Endothelial cell of umbilical vein (primary cell): ENCODE data around the gene FNBP1L. TPM values are rescaled to one million over a fixed set of nuclear protein-coding genes. Genes with fewer than 3 reads are reported as not detected.

Experiments
- BruUV-seq: library from RNA; stranded (reverse); fragments of 400-500 nt; replicated peaks from 2 replicates; lab custom pipeline; 2021; lab: Mats Ljungman, UMichigan
- CTCF ChIA-PET: fragments of 300-600, 350-600 bp; sonication (Branson Sonifier 250); formaldehyde crosslinking; loops from one replicate; lab custom pipeline; 2021; ENCODE audit warnings: antibody characterized with exemption, inconsistent platforms; lab: Charles Lee
- POLR2A ChIA-PET: fragments of 300-600, 350-600 bp; sonication (Branson Sonifier 250); formaldehyde crosslinking; loops from one replicate; lab custom pipeline; 2021; ENCODE audit warnings: antibody characterized with exemption, inconsistent platforms; lab: Charles Lee
- DNase-seq: peaks from one replicate; pipeline ENCODE4 v3.0.0-alpha.2; 2011; ENCODE audit warnings: low read depth, low spot score
- FAIRE-seq: peaks from 2 replicates; lab custom pipeline; 2011; peaks lifted over from hg19 to GRCh38; lab: Jason Lieb, UNC
- H2AFZ ChIP-seq: 2 replicates; pipeline ENCODE4 v1.6.0; 2012; ENCODE audit warnings: low read depth, low read length, control low read depth, inconsistent platforms
- H3K27ac ChIP-seq: 2 replicates; pipeline ENCODE4 v1.5.1; 2011; ENCODE audit warnings: low read depth, mild to moderate bottlenecking, control low read depth, low read length, moderate library complexity; ENCODE audit not compliant: insufficient read depth
- H3K27me3 ChIP-seq, 2 experiments: 2 replicates each; pipeline versions ENCODE4 v1.6.0 to v1.6.1; 2011; ENCODE audit warnings: low read length in 2 of 2, mixed read lengths in 1 of 2; ENCODE audit not compliant: control insufficient read depth in 2 of 2, insufficient read depth in 2 of 2
- H3K36me3 ChIP-seq, 2 experiments: 2 replicates in 1 of 2; 3 replicates in 1 of 2; pipeline ENCODE4 v1.5.1; 2011; ENCODE audit warnings: low read length in 2 of 2, mild to moderate bottlenecking in 1 of 2, moderate library complexity in 1 of 2; ENCODE audit not compliant: control insufficient read depth in 2 of 2, insufficient read depth in 2 of 2; ENCODE audit errors: extremely low read depth in 1 of 2
- H3K4me1 ChIP-seq: 3 replicates; pipeline ENCODE4 v1.5.1; 2011; ENCODE audit warnings: mild to moderate bottlenecking, low read length; ENCODE audit not compliant: control insufficient read depth, insufficient read depth; ENCODE audit errors: extremely low read depth
- H3K4me2 ChIP-seq: 2 replicates; pipeline ENCODE4 v1.6.1; 2011; ENCODE audit warnings: low read length, control low read depth, mixed read lengths; ENCODE audit not compliant: insufficient read depth
- H3K4me3 ChIP-seq, 3 experiments: fragments of 200-600 bp in 1 of 3; sonication (generic), shearing (Covaris generic) in 1 of 3; replicated peaks in 1 of 3; 2 replicates each; pipeline ENCODE4 v1.5.1; 2011 to 2016; ENCODE audit warnings: control low read depth in 3 of 3, low read length in 3 of 3, mild to moderate bottlenecking in 2 of 3, inconsistent platforms in 1 of 3, low read depth in 1 of 3, moderate library complexity in 1 of 3; ENCODE audit not compliant: insufficient read depth in 1 of 3
- H3K79me2 ChIP-seq: 2 replicates; pipeline ENCODE4 v1.6.0; 2012; ENCODE audit warnings: low read length, inconsistent platforms; ENCODE audit not compliant: control insufficient read depth, insufficient read depth
- H3K9ac ChIP-seq: replicated peaks from 2 replicates; pipeline ENCODE3; 2011; ENCODE audit warnings: low read length, control low read depth; ENCODE audit not compliant: insufficient read depth; ENCODE audit errors: extremely low read depth
- H3K9me1 ChIP-seq: replicated peaks from 3 replicates; pipeline ENCODE4 v1.6.0; 2011; ENCODE audit warnings: mild to moderate bottlenecking, low read length; ENCODE audit not compliant: control insufficient read depth, insufficient read depth; ENCODE audit errors: extremely low read depth
- H3K9me3 ChIP-seq: replicated peaks from 2 replicates; pipeline ENCODE4 v1.5.1; 2012; ENCODE audit warnings: low read length, inconsistent platforms; ENCODE audit not compliant: control insufficient read depth, insufficient read depth
- H4K20me1 ChIP-seq: replicated peaks from 2 replicates; pipeline ENCODE3; 2011; ENCODE audit warnings: mild to moderate bottlenecking, low read length; ENCODE audit not compliant: control insufficient read depth, insufficient read depth; ENCODE audit errors: extremely low read depth
- EZH2 ChIP-seq: IDR thresholded peaks from 2 replicates; pipeline ENCODE4 v1.6.1; 2012; ENCODE audit warnings: borderline replicate concordance, low read depth, mild to moderate bottlenecking, moderate library complexity, low read length, inconsistent platforms; ENCODE audit not compliant: severe bottlenecking
- FOS ChIP-seq: IDR thresholded peaks from 2 replicates; pipeline ENCODE4 v1.6.1; 2011; ENCODE audit warnings: mild to moderate bottlenecking, low read length, moderate library complexity, borderline replicate concordance; ENCODE audit not compliant: insufficient read depth
- GATA2 ChIP-seq: IDR thresholded peaks from 2 replicates; pipeline ENCODE4 v1.7.0; 2011; ENCODE audit warnings: low read depth, mild to moderate bottlenecking, moderate library complexity, mixed read lengths, low read length; ENCODE audit not compliant: insufficient read length, insufficient read depth
- JUN ChIP-seq: IDR thresholded peaks from 2 replicates; pipeline ENCODE4 v1.6.1; 2011; ENCODE audit warnings: borderline replicate concordance, low read depth; ENCODE audit not compliant: insufficient read length, insufficient read depth
- MYC ChIP-seq: IDR thresholded peaks from one replicate; pipeline ENCODE4 v1.6.1; 2011; ENCODE audit warnings: mild to moderate bottlenecking, low read depth, low read length
- POLR2A ChIP-seq: IDR thresholded peaks from 2 replicates; pipeline ENCODE4 v1.6.1; 2012; ENCODE audit warnings: low read depth, mild to moderate bottlenecking, control low read depth, low read length
- POLR2AphosphoS5 ChIP-seq: IDR thresholded peaks from 2 replicates; pipeline ENCODE4 v1.6.1; 2012; ENCODE audit warnings: low read depth, mild to moderate bottlenecking, control low read depth, low read length, moderate library complexity; ENCODE audit not compliant: insufficient read depth
- dilution Hi-C: fragments of 300-500 bp; cut with MboI; formaldehyde crosslinking; loops from one replicate; pipeline ENCODE4 v1.15.0; 2019; ENCODE audit warnings: low sequenced_read_pairs; ENCODE audit not compliant: extremely low pct_ligation_motif_present
- intact Hi-C: fragments of 100-400 bp; cut with micrococcal nuclease; formaldehyde crosslinking; loops from one replicate; pipeline ENCODE4 v1.10.0; 2022
- polyA plus RNA-seq, 4 experiments: library from polyadenylated mRNA; depleted of rRNA in 3 of 4; stranded (reverse) in 3 of 4; unstranded in 1 of 4; fragments of >200 nt; gene quantifications; 2 replicates each; pipeline versions ENCODE4 v1.2.1 to v1.2.3, GENCODE V29; 2011 to 2012; ENCODE audit warnings: missing spikeins in 1 of 4
- total RNA-seq: library from RNA; stranded (reverse); gene quantifications from 2 replicates; pipeline ENCODE4 v1.2.3, GENCODE V29; 2021
- TF ChIP-seq, protein P1 (sequence below): IDR thresholded peaks from 2 replicates; pipeline ENCODE4 v1.6.1; 2011; ENCODE audit not compliant: insufficient read depth, insufficient read length
- TF ChIP-seq, protein P2 (sequence below), 2 donors: IDR thresholded peaks; 1 replicate in 1 of 2; 2 replicates in 1 of 2; pipeline ENCODE4 v1.5.1; 2011; ENCODE audit warnings: low read length in 2 of 2, mild to moderate bottlenecking in 2 of 2, moderate library complexity in 2 of 2, control low read depth in 1 of 2, inconsistent platforms in 1 of 2, low read depth in 1 of 2; ENCODE audit not compliant: insufficient read depth in 1 of 2; ENCODE audit errors: extremely low read depth in 1 of 2

FNBP1L gene
- total and polyA plus RNA-seq, 2 donors (not counting 3 experiments of a cell fraction or from before 2014, with no cell fraction given): 28.1 to 56.4 TPM

DNA sequence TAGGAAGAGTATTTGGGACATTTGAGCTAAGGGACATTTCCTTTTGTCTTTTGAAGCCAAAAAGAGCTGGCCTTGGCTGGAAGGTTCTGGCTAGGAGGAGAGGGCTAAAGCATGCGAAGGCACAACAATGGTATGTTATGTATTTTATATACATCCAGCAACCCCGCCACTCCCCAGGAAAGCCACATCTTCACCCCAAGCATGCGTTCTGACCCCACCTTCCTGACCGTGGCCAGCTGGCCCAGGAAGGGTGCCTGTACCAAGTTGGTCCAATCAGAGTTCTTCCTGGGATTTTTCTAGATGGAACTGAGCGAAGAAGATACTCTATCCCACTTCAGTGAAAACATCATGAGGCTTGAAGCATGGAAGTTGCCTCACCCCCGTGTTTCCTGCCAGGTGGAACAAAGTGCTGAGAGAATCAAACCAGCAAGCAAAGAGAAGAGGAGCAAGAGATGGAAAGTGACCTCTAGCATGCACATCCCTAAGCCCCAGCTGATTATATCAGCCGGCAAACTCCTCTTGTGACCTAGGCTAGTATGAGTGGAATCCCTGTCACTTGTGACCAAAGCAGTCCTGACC lies 151.0 kb downstream of the FNBP1L start:
- no peaks in the 10 kb centered on the region for H3K9me1 ChIP-seq
- H3K9me3 ChIP-seq: no peaks in the 10 kb centered on the region
- no peak overlapping the region for H3K4me2 ChIP-seq
- ChIA-PET CTCF (interaction anchor here (0.7 to 1.4 kb wide), 4 partner anchors 9 to 229 kb away, joined by 3 read pairs; no protein-coding TSS in a partner anchor), POLR2A (no interaction called here)
- dilution Hi-C loops: no loop called here
- peaks cover 99% of the 10 kb centered on the region for H3K79me2 ChIP-seq
- H3K4me1 ChIP-seq: peaks cover 3% of the 10 kb centered on the region
- H3K27ac ChIP-seq: no peak overlapping the region
- H3K9ac ChIP-seq: no peak overlapping the region
- no peaks in the 10 kb centered on the region for H3K27me3 ChIP-seq
- H3K4me3 ChIP-seq: no peak overlapping the region
- TF ChIP-seq, protein P1, sequence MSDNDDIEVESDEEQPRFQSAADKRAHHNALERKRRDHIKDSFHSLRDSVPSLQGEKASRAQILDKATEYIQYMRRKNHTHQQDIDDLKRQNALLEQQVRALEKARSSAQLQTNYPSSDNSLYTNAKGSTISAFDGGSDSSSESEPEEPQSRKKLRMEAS: no peak
- no peak for TF ChIP-seq POLR2A
- no peak for TF ChIP-seq JUN
- TF ChIP-seq EZH2: no peak
- no peak for TF ChIP-seq GATA2
- intact Hi-C loops: no loop called here
- H3K36me3 ChIP-seq: no peaks in the 10 kb centered on the region
- FAIRE-seq: no peak
- no peak overlapping the region for H2AFZ ChIP-seq
- peaks cover 4% of the 10 kb centered on the region for H4K20me1 ChIP-seq
- DNase-seq: no peak
- no TSS peak for BruUV-seq

DNA sequence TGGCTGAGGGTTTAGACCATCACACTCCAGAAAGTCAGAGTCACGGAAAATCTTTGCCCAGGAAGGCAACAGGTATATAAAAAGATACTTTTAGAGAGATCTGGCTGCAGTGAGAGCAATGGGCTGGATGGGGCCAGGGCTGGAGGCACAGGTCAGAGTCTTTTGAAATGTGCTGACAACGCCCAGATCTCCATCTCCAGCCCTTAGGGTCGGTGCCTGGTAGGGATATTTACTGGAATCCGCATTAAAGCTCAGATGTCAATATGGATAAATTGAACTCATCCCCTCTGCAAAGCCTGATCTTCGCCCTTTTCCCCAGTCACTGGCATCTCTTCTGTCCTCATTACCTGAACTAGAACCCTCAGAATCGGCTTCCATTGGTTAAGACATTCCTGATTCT lies 151.6 kb downstream of the FNBP1L start:
- Histone ChIP-seq H3K4me1 (peaks cover 3% of the 10 kb centered on the region), H3K27me3 (no peaks in the 10 kb centered on the region), H4K20me1 (peaks cover 4% of the 10 kb centered on the region), H3K9me3 (no peaks in the 10 kb centered on the region), H2AFZ (no peak overlapping the region), H3K27ac (no peak overlapping the region), H3K4me3 (no peak overlapping the region), H3K9ac (no peak overlapping the region), H3K79me2 (peaks cover 99% of the 10 kb centered on the region), H3K4me2 (no peak overlapping the region), H3K36me3 (no peaks in the 10 kb centered on the region), H3K9me1 (no peaks in the 10 kb centered on the region)
- dilution Hi-C loops (no loop called here), intact Hi-C loops (no loop called here)
- no peak for TF ChIP-seq GATA2
- TF ChIP-seq, protein P1: no peak
- TF ChIP-seq FOS: no peak
- no peak for TF ChIP-seq JUN
- TF ChIP-seq POLR2A: no peak
- TF ChIP-seq MYC: no peak
- TF ChIP-seq, protein P2, sequence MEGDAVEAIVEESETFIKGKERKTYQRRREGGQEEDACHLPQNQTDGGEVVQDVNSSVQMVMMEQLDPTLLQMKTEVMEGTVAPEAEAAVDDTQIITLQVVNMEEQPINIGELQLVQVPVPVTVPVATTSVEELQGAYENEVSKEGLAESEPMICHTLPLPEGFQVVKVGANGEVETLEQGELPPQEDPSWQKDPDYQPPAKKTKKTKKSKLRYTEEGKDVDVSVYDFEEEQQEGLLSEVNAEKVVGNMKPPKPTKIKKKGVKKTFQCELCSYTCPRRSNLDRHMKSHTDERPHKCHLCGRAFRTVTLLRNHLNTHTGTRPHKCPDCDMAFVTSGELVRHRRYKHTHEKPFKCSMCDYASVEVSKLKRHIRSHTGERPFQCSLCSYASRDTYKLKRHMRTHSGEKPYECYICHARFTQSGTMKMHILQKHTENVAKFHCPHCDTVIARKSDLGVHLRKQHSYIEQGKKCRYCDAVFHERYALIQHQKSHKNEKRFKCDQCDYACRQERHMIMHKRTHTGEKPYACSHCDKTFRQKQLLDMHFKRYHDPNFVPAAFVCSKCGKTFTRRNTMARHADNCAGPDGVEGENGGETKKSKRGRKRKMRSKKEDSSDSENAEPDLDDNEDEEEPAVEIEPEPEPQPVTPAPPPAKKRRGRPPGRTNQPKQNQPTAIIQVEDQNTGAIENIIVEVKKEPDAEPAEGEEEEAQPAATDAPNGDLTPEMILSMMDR (IDR thresholded peaks at IDR 0.05; ENCODE audit: extremely low read depth in 1 of 2, insufficient read depth in 1 of 2, low read depth in 1 of 2, low read length in 2 of 2): no peak
- no peak for TF ChIP-seq POLR2AphosphoS5
- TF ChIP-seq EZH2: no peak
- no TSS peak for BruUV-seq
- ChIA-PET CTCF (interaction anchor here (1.0 to 1.4 kb wide), 4 partner anchors 9 to 295 kb away, joined by 3 read pairs; no protein-coding TSS in a partner anchor), POLR2A (no interaction called here)
- DNase-seq (no peak), FAIRE-seq (no peak)
